ENCODE results near the gene GPR152.

DNA sequence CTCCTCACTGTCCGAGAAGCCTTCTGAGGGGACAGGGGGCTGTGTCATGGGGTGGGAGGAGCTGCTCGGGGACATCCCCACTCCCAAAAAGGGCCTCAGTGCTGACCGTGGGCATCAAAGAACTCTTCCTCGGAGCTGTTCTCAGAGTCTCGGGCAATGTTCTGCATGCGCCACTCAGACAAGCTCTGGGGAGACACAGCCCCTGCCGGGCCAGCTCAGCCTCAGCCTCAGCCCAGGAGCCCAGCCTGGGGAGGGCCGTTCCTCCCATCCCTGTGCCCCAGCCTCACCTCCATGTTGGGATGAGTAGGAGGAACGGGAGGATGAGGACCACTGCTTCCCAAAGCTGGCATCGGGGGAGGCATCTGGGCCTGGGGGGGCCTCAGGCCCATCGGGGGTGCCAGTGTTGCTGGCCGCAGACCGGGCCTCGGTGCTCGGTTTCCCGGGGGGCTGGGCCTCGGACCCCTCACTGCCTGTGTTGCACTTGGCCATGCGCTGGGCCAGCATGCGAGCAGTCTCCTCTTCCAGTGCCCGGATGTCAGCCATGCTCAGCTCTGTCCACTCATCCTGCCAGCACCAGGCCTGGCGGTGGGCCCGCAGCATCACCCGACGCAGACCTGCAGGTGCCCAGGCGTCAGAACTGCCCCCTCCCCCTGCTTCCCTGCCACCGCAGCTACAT is 47.4 kb upstream of the GPR152 start:
- TF ChIP-seq NPAS2 (CRISPR knock-in tag; IDR thresholded peaks at IDR 0.05; ENCODE audit: borderline replicate concordance): no peak
- TF ChIP-seq, protein P1, sequence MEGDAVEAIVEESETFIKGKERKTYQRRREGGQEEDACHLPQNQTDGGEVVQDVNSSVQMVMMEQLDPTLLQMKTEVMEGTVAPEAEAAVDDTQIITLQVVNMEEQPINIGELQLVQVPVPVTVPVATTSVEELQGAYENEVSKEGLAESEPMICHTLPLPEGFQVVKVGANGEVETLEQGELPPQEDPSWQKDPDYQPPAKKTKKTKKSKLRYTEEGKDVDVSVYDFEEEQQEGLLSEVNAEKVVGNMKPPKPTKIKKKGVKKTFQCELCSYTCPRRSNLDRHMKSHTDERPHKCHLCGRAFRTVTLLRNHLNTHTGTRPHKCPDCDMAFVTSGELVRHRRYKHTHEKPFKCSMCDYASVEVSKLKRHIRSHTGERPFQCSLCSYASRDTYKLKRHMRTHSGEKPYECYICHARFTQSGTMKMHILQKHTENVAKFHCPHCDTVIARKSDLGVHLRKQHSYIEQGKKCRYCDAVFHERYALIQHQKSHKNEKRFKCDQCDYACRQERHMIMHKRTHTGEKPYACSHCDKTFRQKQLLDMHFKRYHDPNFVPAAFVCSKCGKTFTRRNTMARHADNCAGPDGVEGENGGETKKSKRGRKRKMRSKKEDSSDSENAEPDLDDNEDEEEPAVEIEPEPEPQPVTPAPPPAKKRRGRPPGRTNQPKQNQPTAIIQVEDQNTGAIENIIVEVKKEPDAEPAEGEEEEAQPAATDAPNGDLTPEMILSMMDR (IDR thresholded peaks at IDR 0.05): no peak
- no peak for TF ChIP-seq RCOR1 (IDR thresholded peaks at IDR 0.05; ENCODE audit: low read depth, low read length)
- no peak for TF ChIP-seq JUN (IDR thresholded peaks at IDR 0.05)
- no peak for TF ChIP-seq EP300 (IDR thresholded peaks at IDR 0.05)
- TF ChIP-seq CEBPB (IDR thresholded peaks at IDR 0.05): no peak
- no peak for TF ChIP-seq CBX8 (IDR thresholded peaks at IDR 0.05)
- no peak for TF ChIP-seq RFX5 (IDR thresholded peaks at IDR 0.05)
- TF ChIP-seq CHD2 (IDR thresholded peaks at IDR 0.05; ENCODE audit: low read length, partially characterized antibody): no peak
- TF ChIP-seq POLR2A (IDR thresholded peaks at IDR 0.05; ENCODE audit: low read length): no peak

Measured in A549 (cell line).